ENCODE measurements around the gene CYTH3.
"Not testable (repeated sequence)": the region's sequence is repeated elsewhere in the genome, so short reads cannot be mapped to it uniquely, and the experiment has no call there.

Gene CYTH3

GRCh38 chr7:6157685-6158423, 114.6 kb downstream of the CYTH3 start:
- DNase-seq (ENCODE audit: low spot score), result no peak
- TF ChIP-seq, protein P1, sequence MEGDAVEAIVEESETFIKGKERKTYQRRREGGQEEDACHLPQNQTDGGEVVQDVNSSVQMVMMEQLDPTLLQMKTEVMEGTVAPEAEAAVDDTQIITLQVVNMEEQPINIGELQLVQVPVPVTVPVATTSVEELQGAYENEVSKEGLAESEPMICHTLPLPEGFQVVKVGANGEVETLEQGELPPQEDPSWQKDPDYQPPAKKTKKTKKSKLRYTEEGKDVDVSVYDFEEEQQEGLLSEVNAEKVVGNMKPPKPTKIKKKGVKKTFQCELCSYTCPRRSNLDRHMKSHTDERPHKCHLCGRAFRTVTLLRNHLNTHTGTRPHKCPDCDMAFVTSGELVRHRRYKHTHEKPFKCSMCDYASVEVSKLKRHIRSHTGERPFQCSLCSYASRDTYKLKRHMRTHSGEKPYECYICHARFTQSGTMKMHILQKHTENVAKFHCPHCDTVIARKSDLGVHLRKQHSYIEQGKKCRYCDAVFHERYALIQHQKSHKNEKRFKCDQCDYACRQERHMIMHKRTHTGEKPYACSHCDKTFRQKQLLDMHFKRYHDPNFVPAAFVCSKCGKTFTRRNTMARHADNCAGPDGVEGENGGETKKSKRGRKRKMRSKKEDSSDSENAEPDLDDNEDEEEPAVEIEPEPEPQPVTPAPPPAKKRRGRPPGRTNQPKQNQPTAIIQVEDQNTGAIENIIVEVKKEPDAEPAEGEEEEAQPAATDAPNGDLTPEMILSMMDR (IDR thresholded peaks at IDR 0.05; ENCODE audit: extremely low read depth, missing control alignments), result no peak

GRCh38 chr7:6156734-6157133, 115.7 kb downstream of the CYTH3 start:
- DNase-seq (ENCODE audit: low spot score), result no peak
- TF ChIP-seq, protein P1 (IDR thresholded peaks at IDR 0.05; ENCODE audit: extremely low read depth, missing control alignments), result no peak

GRCh38 chr7:6155596-6155995, 116.8 kb downstream of the CYTH3 start:
- TF ChIP-seq, protein P1 (IDR thresholded peaks at IDR 0.05; ENCODE audit: extremely low read depth, missing control alignments), result no peak
- no peak for DNase-seq (ENCODE audit: low spot score)

DNA sequence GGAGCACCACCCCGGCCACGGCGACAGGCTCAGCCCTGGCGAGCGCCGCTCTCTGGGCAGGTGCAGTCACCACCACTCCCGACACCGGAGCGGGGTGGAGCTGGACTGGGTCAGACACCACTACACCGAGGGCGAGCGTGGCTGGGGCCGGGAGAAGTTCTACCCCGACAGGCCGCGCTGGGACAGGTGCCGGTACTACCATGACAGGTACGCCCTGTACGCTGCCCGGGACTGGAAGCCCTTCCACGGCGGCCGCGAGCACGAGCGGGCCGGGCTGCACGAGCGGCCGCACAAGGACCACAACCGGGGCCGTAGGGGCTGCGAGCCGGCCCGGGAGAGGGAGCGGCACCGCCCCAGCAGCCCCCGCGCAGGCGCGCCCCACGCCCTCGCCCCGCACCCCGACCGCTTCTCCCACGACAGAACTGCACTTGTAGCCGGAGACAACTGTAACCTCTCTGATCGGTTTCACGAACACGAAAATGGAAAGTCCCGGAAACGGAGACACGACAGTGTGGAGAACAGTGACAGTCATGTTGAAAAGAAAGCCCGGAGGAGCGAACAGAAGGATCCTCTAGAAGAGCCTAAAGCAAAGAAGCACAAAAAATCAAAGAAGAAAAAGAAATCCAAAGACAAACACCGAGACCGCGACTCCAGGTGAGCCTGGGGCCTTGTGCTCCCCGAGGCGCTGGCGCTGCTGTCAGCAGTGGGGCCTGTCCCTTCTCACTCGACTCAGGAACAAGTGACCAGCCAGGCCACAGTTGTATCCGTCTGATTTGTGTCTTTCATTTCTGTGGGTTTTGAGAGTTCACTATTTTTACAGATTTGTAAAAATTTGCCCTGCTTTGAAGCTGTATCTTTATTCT, 117.7 kb downstream of the CYTH3 start:
- TF ChIP-seq, protein P1 (IDR thresholded peaks at IDR 0.05; ENCODE audit: extremely low read depth, missing control alignments), result no peak
- DNase-seq (ENCODE audit: low spot score), result no peak

DNA sequence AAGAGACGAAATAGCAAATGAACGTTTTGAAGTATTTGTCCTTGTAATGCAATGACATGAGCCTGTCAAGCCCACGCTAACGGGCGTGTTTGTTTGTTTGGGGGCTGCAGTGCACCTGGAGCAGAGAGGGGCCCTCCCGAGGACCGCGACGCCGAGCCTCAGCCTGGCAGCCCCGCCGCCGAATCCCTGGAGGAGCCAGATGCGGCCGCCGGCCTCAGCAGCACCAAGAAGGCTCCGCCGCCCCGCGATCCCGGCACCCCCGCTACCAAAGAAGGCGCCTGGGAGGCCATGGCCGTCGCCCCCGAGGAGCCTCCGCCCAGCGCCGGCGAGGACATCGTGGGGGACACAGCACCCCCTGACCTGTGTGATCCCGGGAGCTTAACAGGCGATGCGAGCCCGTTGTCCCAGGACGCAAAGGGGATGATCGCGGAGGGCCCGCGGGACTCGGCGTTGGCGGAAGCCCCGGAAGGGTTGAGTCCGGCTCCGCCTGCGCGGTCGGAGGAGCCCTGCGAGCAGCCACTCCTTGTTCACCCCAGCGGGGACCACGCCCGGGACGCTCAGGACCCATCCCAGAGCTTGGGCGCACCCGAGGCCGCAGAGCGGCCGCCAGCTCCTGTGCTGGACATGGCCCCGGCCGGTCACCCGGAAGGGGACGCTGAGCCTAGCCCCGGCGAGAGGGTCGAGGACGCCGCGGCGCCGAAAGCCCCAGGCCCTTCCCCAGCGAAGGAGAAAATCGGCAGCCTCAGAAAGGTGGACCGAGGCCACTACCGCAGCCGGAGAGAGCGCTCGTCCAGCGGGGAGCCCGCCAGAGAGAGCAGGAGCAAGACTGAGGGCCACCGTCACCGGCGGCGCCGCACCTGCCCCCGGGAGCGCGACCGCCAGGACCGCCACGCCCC, 118.5 kb downstream of the CYTH3 start:
- no peak for DNase-seq (ENCODE audit: low spot score)
- TF ChIP-seq, protein P1 (IDR thresholded peaks at IDR 0.05; ENCODE audit: extremely low read depth, missing control alignments), result no peak

- no peak for DNase-seq (ENCODE audit: low spot score)
These were observed 120.3 kb downstream of the CYTH3 start for GRCh38 chr7:6151994-6152735.

GRCh38 chr7:6151527-6151926, 120.9 kb downstream of the CYTH3 start:
- not testable (repeated sequence) for DNase-seq (ENCODE audit: low spot score)

More at GRCh38 chr7:6151994-6152735, 120.3 kb downstream of the CYTH3 start:
- TF ChIP-seq, protein P1 (IDR thresholded peaks at IDR 0.05; ENCODE audit: extremely low read depth, missing control alignments), result no peak
